Karpas-422 (cell line): Measurements from ENCODE around the gene ABHD16B. TPM values are rescaled to one million over a fixed set of nuclear protein-coding genes. Genes with fewer than 3 reads are reported as not detected.
A peak's percentile ranks its signal among the peaks of the same experiment; 100 is the strongest.

Experiments used
- DNase-seq: peaks from one replicate; pipeline ENCODE4 v3.0.0-alpha.2; 2015
- H2AFZ ChIP-seq: fragments of 200-600 bp; sonication (generic); 2 replicates; pipeline ENCODE4 v1.6.1; 2014; ENCODE audit warnings: antibody characterized with exemption, low read length, mixed read lengths
- H3K27ac ChIP-seq: fragments of 200-600 bp; sonication (generic); 2 replicates; pipeline ENCODE4 v1.5.1; 2014; ENCODE audit warnings: mild to moderate bottlenecking, low read length, moderate library complexity
- H3K27me3 ChIP-seq: fragments of 200-600 bp; sonication (generic); 2 replicates; pipeline ENCODE4 v1.6.1; 2014; ENCODE audit warnings: low read length, mixed read lengths
- H3K36me3 ChIP-seq: fragments of 200-600 bp; sonication (generic); 2 replicates; pipeline ENCODE4 v1.6.1; 2014; ENCODE audit warnings: low read length, mixed read lengths; ENCODE audit not compliant: insufficient read depth
- H3K4me1 ChIP-seq: fragments of 200-600 bp; sonication (generic); 2 replicates; pipeline ENCODE4 v1.6.1; 2014; ENCODE audit warnings: mild to moderate bottlenecking, low read length, mixed read lengths
- H3K4me2 ChIP-seq: fragments of 200-600 bp; sonication (generic); 2 replicates; pipeline ENCODE4 v1.6.1; 2014; ENCODE audit warnings: low read length, low read depth, mild to moderate bottlenecking; ENCODE audit not compliant: poor library complexity, severe bottlenecking
- H3K4me3 ChIP-seq: fragments of 200-600 bp; sonication (generic); 2 replicates; pipeline ENCODE4 v1.5.1; 2014; ENCODE audit warnings: mild to moderate bottlenecking, antibody characterized with exemption, low read length, mixed read lengths
- H3K79me2 ChIP-seq: fragments of 200-600 bp; sonication (generic); 2 replicates; pipeline ENCODE4 v1.6.1; 2014; ENCODE audit warnings: mild to moderate bottlenecking, low read length, mixed read lengths
- H3K9ac ChIP-seq: fragments of 200-600 bp; sonication (generic); 2 replicates; pipeline ENCODE4 v1.6.0; 2014; ENCODE audit warnings: low read length
- H3K9me2 ChIP-seq: fragments of 200-600 bp; sonication (generic), shearing (Covaris generic); replicated peaks from 2 replicates; pipeline ENCODE4 v1.6.0; 2014; ENCODE audit warnings: mild to moderate bottlenecking, low read length, moderate library complexity; ENCODE audit not compliant: insufficient read depth
- H3K9me3 ChIP-seq: fragments of 300-700, 200-600 bp; sonication (generic); 2 replicates; pipeline ENCODE4 v1.6.1; 2014; ENCODE audit warnings: low read length, mixed read lengths
- H4K20me1 ChIP-seq: fragments of 200-600 bp; sonication (generic); 2 replicates; pipeline ENCODE4 v1.6.1; 2014; ENCODE audit warnings: mild to moderate bottlenecking, antibody characterized with exemption, low read length, low read depth; ENCODE audit not compliant: insufficient read depth
- total RNA-seq: library from RNA; depleted of rRNA; stranded (reverse); fragments of >200 nt; shearing (Covaris generic); gene quantifications from 2 replicates; pipeline ENCODE4 v1.2.3, GENCODE V29; 2014; ENCODE audit warnings: low replicate concordance

Gene ABHD16B
- total RNA-seq, 1 experiment from 2014 or later: not detected

GRCh38 chr20:63825331-63826118 lies 35.8 kb upstream of the ABHD16B start:
- no peak for DNase-seq
- Histone ChIP-seq H3K9ac (no peak overlapping the region), H2AFZ (no peak overlapping the region), H3K27ac (no peak overlapping the region), H3K4me3 (no peak overlapping the region), H3K27me3 (no peaks in the 10 kb centered on the region), H4K20me1 (no peaks in the 10 kb centered on the region), H3K36me3 (no peaks in the 10 kb centered on the region), H3K9me3 (no peaks in the 10 kb centered on the region), H3K4me2 (no peak overlapping the region), H3K4me1 (no peaks in the 10 kb centered on the region), H3K9me2 (no peaks in the 10 kb centered on the region), H3K79me2 (no peaks in the 10 kb centered on the region)

- H3K27me3 ChIP-seq: no peaks in the 10 kb centered on the region
- no peaks in the 10 kb centered on the region for H3K79me2 ChIP-seq
- H3K36me3 ChIP-seq: no peaks in the 10 kb centered on the region
- H2AFZ ChIP-seq: no peak overlapping the region
- no peak overlapping the region for H3K9ac ChIP-seq
- H3K4me1 ChIP-seq: no peaks in the 10 kb centered on the region
- H4K20me1 ChIP-seq: no peaks in the 10 kb centered on the region
- H3K4me3 ChIP-seq: no peak overlapping the region
- no peaks in the 10 kb centered on the region for H3K9me3 ChIP-seq
- DNase-seq: no peak
- no peak overlapping the region for H3K4me2 ChIP-seq
- no peaks in the 10 kb centered on the region for H3K9me2 ChIP-seq
- H3K27ac ChIP-seq: no peak overlapping the region
Measured at GRCh38 chr20:63826753-63827152, 34.5 kb upstream of the ABHD16B start.

- no peaks in the 10 kb centered on the region for H3K4me1 ChIP-seq
- no peaks in the 10 kb centered on the region for H3K9me3 ChIP-seq
- no peak for DNase-seq
- no peak overlapping the region for H3K4me2 ChIP-seq
- H3K9me2 ChIP-seq: no peaks in the 10 kb centered on the region
- H3K36me3 ChIP-seq: no peaks in the 10 kb centered on the region
- H2AFZ ChIP-seq: no peak overlapping the region
- no peak overlapping the region for H3K4me3 ChIP-seq
- no peak overlapping the region for H3K27ac ChIP-seq
- H3K9ac ChIP-seq: no peak overlapping the region
- H3K79me2 ChIP-seq: no peaks in the 10 kb centered on the region
- no peaks in the 10 kb centered on the region for H3K27me3 ChIP-seq
- no peaks in the 10 kb centered on the region for H4K20me1 ChIP-seq
Measured at GRCh38 chr20:63828124-63828523, 33.2 kb upstream of the ABHD16B start.

DNA sequence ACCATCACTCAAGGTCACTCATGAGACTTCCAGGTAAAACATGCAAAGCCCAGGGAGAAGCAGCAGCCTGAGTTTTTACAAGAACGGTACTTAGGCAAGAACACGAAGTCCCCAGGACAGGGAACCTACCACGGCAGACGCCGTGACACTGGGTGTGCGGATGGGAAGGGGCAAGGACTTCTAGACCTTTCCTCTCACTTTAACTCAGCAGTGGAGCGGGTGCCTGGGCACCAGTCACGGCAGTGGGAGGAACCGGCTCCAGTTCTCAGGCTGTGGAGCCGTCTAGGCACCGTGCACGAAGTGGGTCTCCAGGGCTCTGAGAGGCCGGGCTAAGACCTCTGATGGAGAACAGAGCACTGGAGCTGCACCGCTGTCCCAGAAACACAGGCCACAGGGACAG lies 32.8 kb upstream of the ABHD16B start:
- Histone ChIP-seq H3K27me3 (no peaks in the 10 kb centered on the region), H4K20me1 (no peaks in the 10 kb centered on the region), H3K9me3 (no peaks in the 10 kb centered on the region), H3K9ac (no peak overlapping the region), H3K27ac (no peak overlapping the region), H3K36me3 (no peaks in the 10 kb centered on the region), H3K4me2 (no peak overlapping the region), H3K4me3 (no peak overlapping the region), H3K4me1 (no peaks in the 10 kb centered on the region), H3K79me2 (no peaks in the 10 kb centered on the region), H3K9me2 (no peaks in the 10 kb centered on the region), H2AFZ (no peak overlapping the region)
- no peak for DNase-seq

DNA sequence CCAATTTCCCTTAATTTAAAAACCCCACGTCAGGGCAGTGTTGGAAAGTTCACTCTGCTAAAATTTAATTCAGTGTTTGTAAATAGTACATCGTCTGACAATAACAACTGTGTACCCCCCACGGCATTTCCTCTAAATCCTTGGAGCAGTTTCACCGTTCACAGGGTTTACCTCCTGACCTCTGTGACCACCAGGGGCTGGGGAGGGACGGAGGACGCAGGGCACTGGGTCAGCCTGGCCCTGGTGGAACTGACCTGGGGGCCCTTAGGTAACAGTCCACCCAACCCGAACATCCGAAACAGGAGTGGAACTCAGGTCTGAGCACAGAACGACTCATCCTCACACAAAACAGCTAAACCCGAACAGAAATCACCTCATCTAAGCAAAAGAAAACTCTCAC lies 32.3 kb upstream of the ABHD16B start:
- Histone ChIP-seq H3K9ac (no peak overlapping the region), H3K9me2 (no peaks in the 10 kb centered on the region), H3K27me3 (no peaks in the 10 kb centered on the region), H3K4me1 (no peaks in the 10 kb centered on the region), H3K4me2 (no peak overlapping the region), H3K36me3 (no peaks in the 10 kb centered on the region), H3K79me2 (no peaks in the 10 kb centered on the region), H3K4me3 (no peak overlapping the region), H3K27ac (no peak overlapping the region), H3K9me3 (no peaks in the 10 kb centered on the region), H4K20me1 (no peaks in the 10 kb centered on the region), H2AFZ (no peak overlapping the region)
- no peak for DNase-seq

DNA sequence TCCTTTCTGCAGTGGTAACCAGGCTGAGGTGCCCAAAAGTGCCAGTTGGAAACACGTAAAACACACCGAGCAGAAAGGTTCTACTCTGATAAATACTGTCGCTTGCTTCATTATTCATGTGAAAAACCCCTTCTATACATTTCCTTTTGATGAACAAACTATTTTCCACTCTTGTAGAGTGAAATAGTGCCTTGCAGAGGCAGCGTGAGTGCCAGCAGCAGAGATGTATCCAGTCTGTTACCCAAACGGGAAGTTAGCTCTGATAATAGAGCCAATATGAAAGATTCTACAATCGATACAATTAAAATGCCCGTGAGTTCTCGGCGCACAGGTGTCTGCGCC lies 31.7 kb upstream of the ABHD16B start:
- H3K9ac ChIP-seq: no peak overlapping the region
- no peak for DNase-seq
- no peak overlapping the region for H2AFZ ChIP-seq
- H3K36me3 ChIP-seq: no peaks in the 10 kb centered on the region
- H3K4me1 ChIP-seq: no peaks in the 10 kb centered on the region
- no peaks in the 10 kb centered on the region for H3K27me3 ChIP-seq
- H3K79me2 ChIP-seq: no peaks in the 10 kb centered on the region
- no peak overlapping the region for H3K27ac ChIP-seq
- H3K4me3 ChIP-seq: no peak overlapping the region
- H4K20me1 ChIP-seq: no peaks in the 10 kb centered on the region
- no peak overlapping the region for H3K4me2 ChIP-seq
- H3K9me2 ChIP-seq: no peaks in the 10 kb centered on the region
- H3K9me3 ChIP-seq: no peaks in the 10 kb centered on the region

- H3K4me3 ChIP-seq: no peak overlapping the region
- no peaks in the 10 kb centered on the region for H3K79me2 ChIP-seq
- no peak overlapping the region for H2AFZ ChIP-seq
- H3K36me3 ChIP-seq: no peaks in the 10 kb centered on the region
- DNase-seq: no peak
- H3K9me2 ChIP-seq: no peaks in the 10 kb centered on the region
- no peaks in the 10 kb centered on the region for H3K27me3 ChIP-seq
- no peak overlapping the region for H3K4me2 ChIP-seq
- H3K9ac ChIP-seq: no peak overlapping the region
- no peaks in the 10 kb centered on the region for H4K20me1 ChIP-seq
- no peak overlapping the region for H3K27ac ChIP-seq
- H3K9me3 ChIP-seq: no peaks in the 10 kb centered on the region
- H3K4me1 ChIP-seq: no peaks in the 10 kb centered on the region
Measured at GRCh38 chr20:63829945-63830835, 31.1 kb upstream of the ABHD16B start.

DNA sequence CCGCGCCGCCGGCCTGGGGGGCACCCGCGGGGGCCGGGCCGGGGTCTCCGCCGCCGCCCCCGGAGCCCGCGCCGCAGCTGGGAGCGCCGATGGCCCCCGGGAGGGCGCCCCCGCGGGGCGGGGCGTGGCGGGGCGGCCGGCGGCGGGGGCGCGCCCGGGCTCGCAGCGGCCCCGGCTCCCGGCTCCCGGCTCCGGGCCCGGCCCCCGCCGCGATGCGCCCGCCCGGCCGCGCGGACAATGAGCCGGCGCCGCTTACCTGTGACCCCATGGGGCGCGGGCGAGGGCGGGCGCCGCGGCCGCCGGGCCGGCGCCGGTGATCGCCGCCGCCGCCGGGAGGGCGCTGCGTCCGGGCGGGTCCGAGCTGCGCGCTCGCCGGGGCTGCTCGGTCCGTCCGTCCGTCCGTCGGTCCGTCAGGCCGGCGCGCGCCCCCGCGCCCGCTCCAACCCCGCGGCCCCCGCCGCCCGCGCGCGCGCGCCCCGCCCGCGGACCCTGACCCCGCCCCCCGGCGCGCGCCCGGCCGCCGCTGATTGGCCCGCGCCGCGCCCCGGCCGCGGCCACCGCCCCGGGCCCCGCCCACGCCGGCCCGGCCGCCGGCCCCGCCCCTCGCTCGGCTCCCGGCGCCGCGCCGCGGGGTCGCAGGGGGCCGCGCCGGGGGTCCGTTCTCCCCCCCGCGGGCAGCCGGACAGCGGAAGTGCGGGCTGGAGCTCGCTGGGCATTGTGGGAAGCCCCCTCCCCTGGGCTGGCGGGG lies 30.3 kb upstream of the ABHD16B start, which contains the start of gene ZBTB46:
Gene ZBTB46 (minus strand): TSS at position 424 of the 748 bp plus-strand sequence. CDS start 40,507 bp downstream, outside the sequence.
- H2AFZ ChIP-seq: no peak within 1 kb of the TSS
- peak; percentile 84 for DNase-seq
- H3K27me3 ChIP-seq: no peaks in the 10 kb centered on the region
- no peaks in the 10 kb centered on the region for H3K9me3 ChIP-seq
- no peaks in the 10 kb centered on the region for H3K4me1 ChIP-seq
- H3K4me2 ChIP-seq: no peak within 1 kb of the TSS
- H4K20me1 ChIP-seq: no peaks in the 10 kb centered on the region
- H3K9ac ChIP-seq: no peak within 1 kb of the TSS
- no peak within 1 kb of the TSS for H3K27ac ChIP-seq
- H3K36me3 ChIP-seq: no peaks in the 10 kb centered on the region
- no peak within 1 kb of the TSS for H3K4me3 ChIP-seq
- H3K79me2 ChIP-seq: no peaks in the 10 kb centered on the region
- H3K9me2 ChIP-seq: no peaks in the 10 kb centered on the region
